Measurements from ENCODE around the gene RHOH.

GRCh38 chr4:40244606-40245005, 47.8 kb downstream of the RHOH start:
- TF ChIP-seq BHLHE40 (IDR thresholded peaks at IDR 0.05; ENCODE audit: borderline replicate concordance), result no peak
- no peak for TF ChIP-seq ELF4 (IDR thresholded peaks at IDR 0.05)
- no peak for TF ChIP-seq HDGF (IDR thresholded peaks at IDR 0.05; ENCODE audit: borderline replicate concordance)
- TF ChIP-seq TARDBP (IDR thresholded peaks at IDR 0.05), result no peak
- TF ChIP-seq SUZ12 (IDR thresholded peaks at IDR 0.05), result no peak
- no peak for TF ChIP-seq FOXM1 (IDR thresholded peaks at IDR 0.05; ENCODE audit: borderline replicate concordance)
- no peak for TF ChIP-seq ZNF384 (IDR thresholded peaks at IDR 0.05)
- TF ChIP-seq ARNT (IDR thresholded peaks at IDR 0.05), result no peak
- TF ChIP-seq SP1 (IDR thresholded peaks at IDR 0.05), result no peak
- TF ChIP-seq FOXK2 (IDR thresholded peaks at IDR 0.05), result no peak
- no peak for TF ChIP-seq PKNOX1 (IDR thresholded peaks at IDR 0.05)
- no peak for TF ChIP-seq LEF1 (IDR thresholded peaks at IDR 0.05; ENCODE audit: borderline replicate concordance)
- no peak for TF ChIP-seq NFRKB (IDR thresholded peaks at IDR 0.05)

Data from HEK293T (cell line).